Neural cell (in vitro differentiated cells): ENCODE results near the gene CLEC19A. TPM values are rescaled to one million over a fixed set of nuclear protein-coding genes. Genes with fewer than 3 reads are reported as not detected.

ENCODE experiments used
- H2AFZ ChIP-seq: fragments of 200-600, 300-800 bp; sonication (generic), shearing (Covaris generic); 2 replicates; pipeline ENCODE4 v1.6.0; 2014; ENCODE audit warnings: low read depth, mild to moderate bottlenecking, antibody characterized with exemption, low read length, moderate library complexity
- H3F3A ChIP-seq: fragments of 200-600 bp; shearing (Covaris generic); 2 replicates; pipeline ENCODE4 v1.6.1; 2016; ENCODE audit warnings: mild to moderate bottlenecking, moderate library complexity, mixed read lengths, antibody characterized with exemption, low read length; ENCODE audit not compliant: insufficient read depth, poor library complexity, severe bottlenecking
- H3K27ac ChIP-seq: fragments of 200-600, 300-800 bp; sonication (generic), shearing (Covaris generic); 2 replicates; pipeline ENCODE4 v1.5.1; 2014; ENCODE audit warnings: mild to moderate bottlenecking, low read length, moderate library complexity
- H3K27me3 ChIP-seq: fragments of 300-800, 200-600 bp; sonication (generic), shearing (Covaris generic); 2 replicates; pipeline ENCODE4 v1.6.0; 2014; ENCODE audit warnings: mild to moderate bottlenecking, low read depth, low read length, moderate library complexity; ENCODE audit not compliant: insufficient read depth
- H3K36me3 ChIP-seq: fragments of 300-800, 200-600 bp; sonication (generic), shearing (Covaris generic); 2 replicates; pipeline ENCODE4 v1.5.1; 2014; ENCODE audit warnings: mild to moderate bottlenecking, antibody characterized with exemption, low read length, moderate library complexity; ENCODE audit not compliant: insufficient read depth
- H3K4me2 ChIP-seq: fragments of 300-800, 200-600 bp; sonication (generic), shearing (Covaris generic); 2 replicates; pipeline ENCODE4 v1.6.0; 2014; ENCODE audit warnings: mild to moderate bottlenecking, low read length
- H3K4me3 ChIP-seq: fragments of 300-800, 200-600 bp; sonication (generic), shearing (Covaris generic); 2 replicates; pipeline ENCODE4 v1.5.1; 2014; ENCODE audit warnings: mild to moderate bottlenecking, low read length, moderate library complexity
- H3K79me2 ChIP-seq: fragments of 200-600 bp; shearing (Covaris generic); replicated peaks from 2 replicates; pipeline ENCODE4 v1.6.0; 2014; ENCODE audit warnings: mild to moderate bottlenecking, low read length, moderate library complexity; ENCODE audit not compliant: insufficient read depth
- H3K9ac ChIP-seq: fragments of 300-800, 200-600 bp; sonication (generic), shearing (Covaris generic); 2 replicates; pipeline ENCODE4 v1.6.1; 2016; ENCODE audit warnings: mild to moderate bottlenecking, low read length, mixed read lengths
- H3K9me2 ChIP-seq: fragments of 200-600 bp; shearing (Covaris generic); 2 replicates; pipeline ENCODE4 v1.6.1; 2016; ENCODE audit warnings: mild to moderate bottlenecking, low read length, mixed read lengths; ENCODE audit not compliant: insufficient read depth
- H3K9me3 ChIP-seq: fragments of 200-600, 300-800 bp; sonication (generic), shearing (Covaris generic); 2 replicates; pipeline ENCODE4 v1.6.1; 2016; ENCODE audit warnings: mild to moderate bottlenecking, mixed run types, low read length, moderate library complexity, mixed read lengths
- H4K20me1 ChIP-seq: fragments of 200-600 bp; shearing (Covaris generic); 2 replicates; pipeline ENCODE4 v1.6.1; 2016; ENCODE audit warnings: mild to moderate bottlenecking, mixed run types; ENCODE audit not compliant: insufficient read depth
- CTCF ChIP-seq: fragments of 450-650 bp; IDR thresholded peaks from 2 replicates; pipeline ENCODE4 v1.5.1; 2014; ENCODE audit warnings: antibody characterized with exemption, mild to moderate bottlenecking, moderate library complexity; ENCODE audit not compliant: poor library complexity, severe bottlenecking
- EP300 ChIP-seq: fragments of 450-650 bp; conservative IDR thresholded peaks from 2 replicates; pipeline ENCODE4 v1.6.1; 2014; ENCODE audit warnings: antibody characterized with exemption, mild to moderate bottlenecking, moderate library complexity; ENCODE audit not compliant: poor library complexity, severe bottlenecking
- EZH2 ChIP-seq: fragments of 200-600, 300-800 bp; shearing (Covaris generic), sonication (generic); IDR thresholded peaks from 2 replicates; pipeline ENCODE4 v1.6.1; 2014; ENCODE audit warnings: antibody characterized with exemption, low read length, borderline replicate concordance, mild to moderate bottlenecking; ENCODE audit not compliant: insufficient read depth, poor library complexity, severe bottlenecking
- MXI1 ChIP-seq: fragments of 450-650 bp; conservative IDR thresholded peaks from 2 replicates; pipeline ENCODE4 v1.6.1; 2014; ENCODE audit warnings: antibody characterized with exemption, mild to moderate bottlenecking; ENCODE audit not compliant: poor library complexity, severe bottlenecking
- POLR2AphosphoS5 ChIP-seq: IDR thresholded peaks from 2 replicates; pipeline ENCODE4 v1.6.1; 2012
- RAD21 ChIP-seq: fragments of 450-650 bp; conservative IDR thresholded peaks from 2 replicates; pipeline ENCODE4 v1.6.1; 2014; ENCODE audit warnings: antibody characterized with exemption, mild to moderate bottlenecking, moderate library complexity
- REST ChIP-seq: IDR thresholded peaks from 2 replicates; pipeline ENCODE4 v1.6.1; 2012; ENCODE audit warnings: borderline replicate concordance
- SMC3 ChIP-seq: fragments of 450-650 bp; conservative IDR thresholded peaks from 2 replicates; pipeline ENCODE4 v1.6.1; 2014; ENCODE audit warnings: antibody characterized with exemption, mild to moderate bottlenecking, moderate library complexity; ENCODE audit not compliant: poor library complexity
- TAF1 ChIP-seq: IDR thresholded peaks from 2 replicates; pipeline ENCODE4 v1.6.1; 2012; ENCODE audit warnings: low read depth
- polyA plus RNA-seq: library from polyadenylated mRNA; depleted of rRNA; stranded (reverse); fragments of >200 nt; gene quantifications from 2 replicates; pipeline ENCODE4 v1.2.3, GENCODE V29; 2014

CLEC19A gene
- polyA plus RNA-seq, 1 donor from 2014 or later: not detected

GRCh38 chr16:19288872-19289799 lies 3.6 kb downstream of the CLEC19A start:
- H3K9ac ChIP-seq: no peak overlapping the region
- H2AFZ ChIP-seq: no peak overlapping the region

More at GRCh38 chr16:19288872-19289799, 3.6 kb downstream of the CLEC19A start:
- Histone ChIP-seq H3K9me2 (no peaks in the 10 kb centered on the region), H3K9me3 (no peaks in the 10 kb centered on the region), H3K27ac (no peak overlapping the region), H3F3A (no peaks in the 10 kb centered on the region), H3K27me3 (no peaks in the 10 kb centered on the region), H3K36me3 (no peaks in the 10 kb centered on the region), H3K4me2 (no peak overlapping the region), H3K4me3 (no peak overlapping the region), H4K20me1 (no peaks in the 10 kb centered on the region), H3K79me2 (no peaks in the 10 kb centered on the region)
- TF ChIP-seq CTCF (no peak), REST (no peak), RAD21 (no peak), TAF1 (no peak), POLR2AphosphoS5 (no peak), EZH2 (no peak), MXI1 (no peak), EP300 (no peak), SMC3 (no peak)
